ENCODE results near the gene MAN1A2.

GRCh38 chr1:117527566-117528102 is 160.4 kb downstream of the MAN1A2 start:
- no peak for TF ChIP-seq CTCF (tag by site-specific recombination; IDR thresholded peaks at IDR 0.05)
- TF ChIP-seq ZNF146 (tag by site-specific recombination; IDR thresholded peaks at IDR 0.05), result no peak
- TF ChIP-seq KLF16 (tag by site-specific recombination; IDR thresholded peaks at IDR 0.05), result no peak
- TF ChIP-seq ZNF157 (tag by site-specific recombination; IDR thresholded peaks at IDR 0.05), result no peak
- no peak for TF ChIP-seq ZNF777 (tag by site-specific recombination; IDR thresholded peaks at IDR 0.05; ENCODE audit: borderline replicate concordance)
